Measurements from ENCODE around the gene RARG.
"Not testable (repeated sequence)": the region's sequence is repeated elsewhere in the genome, so short reads cannot be mapped to it uniquely, and the experiment has no call there.

RARG gene

GRCh38 chr12:53187145-53187899 is 44.7 kb downstream of the RARG start:
- no peak for DNase-seq

GRCh38 chr12:53186745-53187144 is 45.3 kb downstream of the RARG start:
- DNase-seq = no peak

- DNase-seq = no peak
Measured at GRCh38 chr12:53185582-53186153, 46.3 kb downstream of the RARG start.

GRCh38 chr12:53184828-53185227 is 47.2 kb downstream of the RARG start:
- no peak for DNase-seq

GRCh38 chr12:53182903-53183302 is 49.1 kb downstream of the RARG start:
- DNase-seq = no peak

- no peak for DNase-seq
Measured at GRCh38 chr12:53181935-53182334, 50.1 kb downstream of the RARG start.

- peak; percentile 76 for DNase-seq
Measured at GRCh38 chr12:53180931-53181645, 50.9 kb downstream of the RARG start.

- DNase-seq = peak; percentile 93
Measured at GRCh38 chr12:53180220-53180930, 51.6 kb downstream of the RARG start, which contains the start of the genes CSAD and ZNF740. TSS of gene CSAD (minus strand) at chr12:53180925. CDS start at chr12:53173470, 7,455 bp downstream. TSS of gene ZNF740 (plus strand) at chr12:53180722. CDS start at chr12:53181984, 1,262 bp downstream.

GRCh38 chr12:53179687-53180219 is 52.3 kb downstream of the RARG start:
- DNase-seq = no peak

GRCh38 chr12:53178803-53179202 is 53.2 kb downstream of the RARG start:
- DNase-seq = not testable (repeated sequence)

GRCh38 chr12:53177447-53177846 is 54.6 kb downstream of the RARG start:
- not testable (repeated sequence) for DNase-seq

GRCh38 chr12:53176750-53177149 is 55.3 kb downstream of the RARG start:
- no peak for DNase-seq

- DNase-seq = no peak
Measured at GRCh38 chr12:53174881-53175491, 57.0 kb downstream of the RARG start.

- no peak for DNase-seq
Measured at GRCh38 chr12:53173085-53173715, 58.8 kb downstream of the RARG start.

GRCh38 chr12:53172352-53172751 is 59.7 kb downstream of the RARG start:
- no peak for DNase-seq

- DNase-seq = no peak
Measured at GRCh38 chr12:53171725-53172329, 60.2 kb downstream of the RARG start.

- DNase-seq = no peak
Measured at GRCh38 chr12:53170876-53171724, 60.9 kb downstream of the RARG start.

- DNase-seq = no peak
Measured at GRCh38 chr12:53170215-53170614, 61.8 kb downstream of the RARG start.

- no peak for DNase-seq
Measured at GRCh38 chr12:53169644-53170043, 62.4 kb downstream of the RARG start.

GRCh38 chr12:53166837-53167236 is 65.2 kb downstream of the RARG start:
- no peak for DNase-seq
